Peyer's patch (tissue), 4 donors: Measurements from ENCODE around the gene OTUB1.

Experiments used
- CTCF ChIP-seq, 6 experiments: fragments of 450-650 bp in 4 of 6; fragments of 200-600 bp in 2 of 6; sonication (generic) in 1 of 6; IDR thresholded peaks; one replicate each; pipeline ENCODE4 v1.5.1; 2017 to 2019; ENCODE audit warnings: antibody characterized with exemption in 6 of 6, mild to moderate bottlenecking in 3 of 6, moderate library complexity in 1 of 6
- POLR2A ChIP-seq, 2 donors: fragments of 450-650 bp; IDR thresholded peaks; one replicate each; pipeline ENCODE4 v1.5.1; 2017; ENCODE audit warnings: antibody characterized with exemption in 2 of 2, mild to moderate bottlenecking in 2 of 2, moderate library complexity in 2 of 2

- no peak for TF ChIP-seq CTCF (IDR thresholded peaks at IDR 0.05)
- TF ChIP-seq POLR2A (IDR thresholded peaks at IDR 0.05): no peak
Measured at GRCh38 chr11:64008914-64009633, 22.8 kb downstream of the OTUB1 start.
